Lower leg skin (tissue), 3 donors: ENCODE results near the gene LRRN4CL.

ENCODE experiments used
- POLR2A ChIP-seq, 2 donors: fragments of 450-650 bp; IDR thresholded peaks; one replicate each; pipeline ENCODE4 v1.6.1; 2016 to 2017; ENCODE audit warnings: antibody characterized with exemption in 2 of 2, mild to moderate bottlenecking in 1 of 2, moderate library complexity in 1 of 2
- TF ChIP-seq, protein P1 (sequence below), 3 donors: fragments of 450-650 bp; IDR thresholded peaks; one replicate each; pipeline ENCODE4 v1.5.1; 2016; ENCODE audit warnings: antibody characterized with exemption in 3 of 3, mild to moderate bottlenecking in 3 of 3, moderate library complexity in 2 of 3

GRCh38 chr11:62713343-62713742, 24.0 kb upstream of the LRRN4CL start:
- no peak for TF ChIP-seq POLR2A (IDR thresholded peaks at IDR 0.05)
- TF ChIP-seq, protein P1, sequence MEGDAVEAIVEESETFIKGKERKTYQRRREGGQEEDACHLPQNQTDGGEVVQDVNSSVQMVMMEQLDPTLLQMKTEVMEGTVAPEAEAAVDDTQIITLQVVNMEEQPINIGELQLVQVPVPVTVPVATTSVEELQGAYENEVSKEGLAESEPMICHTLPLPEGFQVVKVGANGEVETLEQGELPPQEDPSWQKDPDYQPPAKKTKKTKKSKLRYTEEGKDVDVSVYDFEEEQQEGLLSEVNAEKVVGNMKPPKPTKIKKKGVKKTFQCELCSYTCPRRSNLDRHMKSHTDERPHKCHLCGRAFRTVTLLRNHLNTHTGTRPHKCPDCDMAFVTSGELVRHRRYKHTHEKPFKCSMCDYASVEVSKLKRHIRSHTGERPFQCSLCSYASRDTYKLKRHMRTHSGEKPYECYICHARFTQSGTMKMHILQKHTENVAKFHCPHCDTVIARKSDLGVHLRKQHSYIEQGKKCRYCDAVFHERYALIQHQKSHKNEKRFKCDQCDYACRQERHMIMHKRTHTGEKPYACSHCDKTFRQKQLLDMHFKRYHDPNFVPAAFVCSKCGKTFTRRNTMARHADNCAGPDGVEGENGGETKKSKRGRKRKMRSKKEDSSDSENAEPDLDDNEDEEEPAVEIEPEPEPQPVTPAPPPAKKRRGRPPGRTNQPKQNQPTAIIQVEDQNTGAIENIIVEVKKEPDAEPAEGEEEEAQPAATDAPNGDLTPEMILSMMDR (IDR thresholded peaks at IDR 0.05) = no peak
